ENCODE results near the gene MDH1B.
"Not testable (repeated sequence)": the region's sequence is repeated elsewhere in the genome, so short reads cannot be mapped to it uniquely, and the experiment has no call there.

GRCh38 chr2:206715183-206715582 lies 49.9 kb downstream of the MDH1B start:
- TF ChIP-seq CTCF (conservative IDR thresholded peaks at IDR 0.05); EZH2 (IDR thresholded peaks at IDR 0.05; ENCODE audit: low read depth): not testable (repeated sequence)

Data from PC-9 (cell line).